ENCODE results near the gene ELP5.

- TF ChIP-seq ZNF426 (tag by site-specific recombination; IDR thresholded peaks at IDR 0.05) (no peak), ZNF221 (tag by site-specific recombination; IDR thresholded peaks at IDR 0.05; ENCODE audit: borderline replicate concordance) (no peak)
These were observed 37.4 kb downstream of the ELP5 start for GRCh38 chr17:7289256-7290032.
